ENCODE data around the gene HNRNPLL.

The HNRNPLL gene

DNA sequence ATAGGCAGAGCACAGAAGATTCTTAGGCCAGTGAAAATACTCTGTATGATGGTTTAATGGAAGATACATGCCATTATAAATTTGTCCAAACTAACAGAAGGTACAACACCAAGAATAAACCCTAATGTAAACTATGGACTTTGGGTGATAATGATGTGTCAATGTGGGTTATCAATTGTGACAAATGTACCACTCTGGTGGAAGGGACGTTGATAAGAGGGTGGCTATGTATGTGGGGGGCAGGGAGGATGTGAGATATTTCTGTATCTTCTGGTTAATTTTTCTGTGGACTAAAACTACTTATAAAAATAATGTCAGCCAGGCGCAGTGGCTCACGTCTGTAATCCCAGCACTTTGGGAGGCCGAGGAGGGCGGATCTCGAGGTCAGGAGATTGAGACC lies 86.2 kb downstream of the HNRNPLL start:
- Histone ChIP-seq H3K4me1 (ENCODE audit: low read depth, poor library complexity, severe bottlenecking) (no peaks in the 10 kb centered on the region), H3K4me3 (IDR thresholded peaks at IDR 0.05; ENCODE audit: insufficient read depth, low read depth, low read length) (no peak overlapping the region), H2AFZ (ENCODE audit: low read depth) (no peak overlapping the region), H3K4me2 (no peak overlapping the region), H3K9ac (no peak overlapping the region), H3K36me3 (ENCODE audit: insufficient read depth) (no peaks in the 10 kb centered on the region), H4K20me1 (ENCODE audit: insufficient read depth) (no peaks in the 10 kb centered on the region), H3K27ac (no peak overlapping the region), H3K79me2 (ENCODE audit: insufficient read depth, low read depth) (no peaks in the 10 kb centered on the region), H3K27me3 (ENCODE audit: insufficient read depth, low read depth) (no peaks in the 10 kb centered on the region)
- TF ChIP-seq CTCF (conservative IDR thresholded peaks at IDR 0.05; ENCODE audit: low read depth, low read length), result no peak

DNA sequence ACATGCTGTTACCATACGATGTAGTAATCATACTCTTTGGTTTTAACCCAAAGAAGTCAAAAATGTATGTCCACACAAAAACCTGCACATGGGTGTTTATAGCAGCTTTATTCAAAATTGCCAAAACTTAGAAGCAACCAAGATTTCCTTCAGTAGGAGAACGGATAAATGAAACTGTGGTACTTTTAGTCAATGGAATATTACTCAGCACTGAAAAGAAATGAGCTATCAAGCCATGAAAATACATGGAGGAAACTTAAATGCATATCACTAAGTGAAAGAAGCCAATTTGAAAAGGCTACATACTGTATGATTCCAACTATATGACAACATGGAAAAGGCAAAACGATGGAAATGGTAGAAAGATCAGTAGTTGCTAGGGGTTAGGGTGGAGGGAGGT lies 86.6 kb downstream of the HNRNPLL start:
- no peaks in the 10 kb centered on the region for H3K4me1 ChIP-seq (ENCODE audit: low read depth, poor library complexity, severe bottlenecking)
- TF ChIP-seq CTCF (conservative IDR thresholded peaks at IDR 0.05; ENCODE audit: low read depth, low read length), result no peak
- no peaks in the 10 kb centered on the region for H3K27me3 ChIP-seq (ENCODE audit: insufficient read depth, low read depth)
- no peaks in the 10 kb centered on the region for H4K20me1 ChIP-seq (ENCODE audit: insufficient read depth)
- H3K4me2 ChIP-seq, result no peak overlapping the region
- no peak overlapping the region for H3K9ac ChIP-seq
- H3K79me2 ChIP-seq (ENCODE audit: insufficient read depth, low read depth), result no peaks in the 10 kb centered on the region
- no peak overlapping the region for H2AFZ ChIP-seq (ENCODE audit: low read depth)
- no peaks in the 10 kb centered on the region for H3K36me3 ChIP-seq (ENCODE audit: insufficient read depth)
- no peak overlapping the region for H3K4me3 ChIP-seq (IDR thresholded peaks at IDR 0.05; ENCODE audit: insufficient read depth, low read depth, low read length)
- no peak overlapping the region for H3K27ac ChIP-seq

DNA sequence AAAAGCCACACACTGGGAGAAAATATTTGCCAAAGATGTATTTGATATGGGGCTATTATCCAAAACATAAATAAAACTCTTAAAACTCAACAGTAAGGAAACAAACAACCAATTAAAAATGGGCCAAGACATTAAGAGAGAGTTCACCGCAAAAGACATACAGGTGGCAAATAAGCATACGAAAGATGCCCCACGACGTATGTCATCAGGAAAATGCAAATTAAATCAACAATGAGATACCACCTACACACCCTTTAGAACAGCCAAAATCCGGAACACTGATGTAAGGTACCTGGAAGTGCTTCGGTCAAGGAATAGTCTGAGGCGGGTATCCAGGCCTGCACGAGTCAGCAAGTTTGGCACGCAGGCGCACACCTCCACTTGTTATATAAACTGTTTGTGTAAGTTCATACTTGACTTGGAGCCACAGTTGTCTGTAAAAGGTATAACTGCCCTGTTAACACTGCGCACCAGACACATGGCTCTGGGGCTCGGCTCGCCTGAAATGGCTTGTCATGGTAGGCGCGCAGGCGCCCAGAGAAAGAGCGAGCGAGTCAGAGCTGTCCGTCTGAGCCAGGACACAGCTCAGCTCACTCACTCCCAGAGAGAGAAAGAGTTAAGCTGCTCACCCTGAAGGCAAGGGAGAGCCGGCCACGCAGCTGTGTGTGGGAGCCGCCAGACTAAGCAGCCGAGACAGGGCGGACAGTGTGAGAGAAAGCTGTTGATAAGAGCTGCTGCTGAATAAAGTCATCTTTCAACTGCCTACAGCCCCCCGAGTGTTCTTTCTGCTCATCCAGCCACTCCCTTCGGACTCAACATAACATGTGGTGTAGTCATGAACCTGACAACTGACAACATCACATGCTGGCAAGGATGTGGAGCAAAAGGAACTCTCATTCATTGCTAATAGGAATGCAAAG lies 87.3 kb downstream of the HNRNPLL start:
- no peak overlapping the region for H3K9ac ChIP-seq
- TF ChIP-seq CTCF (conservative IDR thresholded peaks at IDR 0.05; ENCODE audit: low read depth, low read length), result no peak
- no peak overlapping the region for H3K4me2 ChIP-seq
- H3K79me2 ChIP-seq (ENCODE audit: insufficient read depth, low read depth), result no peaks in the 10 kb centered on the region
- H4K20me1 ChIP-seq (ENCODE audit: insufficient read depth), result no peaks in the 10 kb centered on the region
- no peaks in the 10 kb centered on the region for H3K27me3 ChIP-seq (ENCODE audit: insufficient read depth, low read depth)
- H3K4me3 ChIP-seq (IDR thresholded peaks at IDR 0.05; ENCODE audit: insufficient read depth, low read depth, low read length), result no peak overlapping the region
- H3K36me3 ChIP-seq (ENCODE audit: insufficient read depth), result no peaks in the 10 kb centered on the region
- no peak overlapping the region for H3K27ac ChIP-seq
- H2AFZ ChIP-seq (ENCODE audit: low read depth), result no peak overlapping the region
- no peaks in the 10 kb centered on the region for H3K4me1 ChIP-seq (ENCODE audit: low read depth, poor library complexity, severe bottlenecking)

GRCh38 chr2:38514603-38515154 lies 88.0 kb downstream of the HNRNPLL start:
- Histone ChIP-seq H4K20me1 (ENCODE audit: insufficient read depth) (no peaks in the 10 kb centered on the region), H3K27ac (no peak overlapping the region), H2AFZ (ENCODE audit: low read depth) (no peak overlapping the region), H3K27me3 (ENCODE audit: insufficient read depth, low read depth) (no peaks in the 10 kb centered on the region), H3K4me1 (ENCODE audit: low read depth, poor library complexity, severe bottlenecking) (no peaks in the 10 kb centered on the region), H3K4me3 (IDR thresholded peaks at IDR 0.05; ENCODE audit: insufficient read depth, low read depth, low read length) (no peak overlapping the region), H3K4me2 (no peak overlapping the region), H3K36me3 (ENCODE audit: insufficient read depth) (no peaks in the 10 kb centered on the region), H3K9ac (no peak overlapping the region), H3K79me2 (ENCODE audit: insufficient read depth, low read depth) (no peaks in the 10 kb centered on the region)
- no peak for TF ChIP-seq CTCF (conservative IDR thresholded peaks at IDR 0.05; ENCODE audit: low read depth, low read length)

All from KMS-11 (cell line).